ENCODE results near the gene BEGAIN. TPM values are rescaled to one million over a fixed set of nuclear protein-coding genes. Genes with fewer than 3 reads are reported as not detected.
"Not testable (repeated sequence)": the region's sequence is repeated elsewhere in the genome, so short reads cannot be mapped to it uniquely, and the experiment has no call there.

The BEGAIN gene
- total RNA-seq, 2 experiments from 2014 or later = 3.3 to 3.4 TPM

DNA sequence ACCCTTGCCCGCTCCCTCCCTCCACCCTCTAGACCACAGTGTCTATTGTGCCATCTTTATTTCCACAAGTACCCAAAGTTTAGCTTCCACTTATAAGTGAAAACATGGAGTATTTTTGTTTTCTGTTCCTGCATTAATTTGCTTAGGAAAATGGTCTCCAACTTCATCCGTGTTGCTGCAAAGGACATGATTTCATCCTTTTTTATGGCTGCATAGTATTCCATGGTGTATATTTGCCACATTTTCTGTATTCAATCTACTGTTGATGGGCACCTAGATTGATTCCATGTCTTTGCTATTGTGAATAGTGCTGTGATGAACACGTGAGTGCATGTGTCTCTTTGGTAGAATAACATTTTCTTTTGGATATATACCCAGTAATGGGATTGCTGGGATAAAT is 81.2 kb downstream of the BEGAIN start:
- intact Hi-C loops (cut with micrococcal nuclease) = not testable (repeated sequence)

DNA sequence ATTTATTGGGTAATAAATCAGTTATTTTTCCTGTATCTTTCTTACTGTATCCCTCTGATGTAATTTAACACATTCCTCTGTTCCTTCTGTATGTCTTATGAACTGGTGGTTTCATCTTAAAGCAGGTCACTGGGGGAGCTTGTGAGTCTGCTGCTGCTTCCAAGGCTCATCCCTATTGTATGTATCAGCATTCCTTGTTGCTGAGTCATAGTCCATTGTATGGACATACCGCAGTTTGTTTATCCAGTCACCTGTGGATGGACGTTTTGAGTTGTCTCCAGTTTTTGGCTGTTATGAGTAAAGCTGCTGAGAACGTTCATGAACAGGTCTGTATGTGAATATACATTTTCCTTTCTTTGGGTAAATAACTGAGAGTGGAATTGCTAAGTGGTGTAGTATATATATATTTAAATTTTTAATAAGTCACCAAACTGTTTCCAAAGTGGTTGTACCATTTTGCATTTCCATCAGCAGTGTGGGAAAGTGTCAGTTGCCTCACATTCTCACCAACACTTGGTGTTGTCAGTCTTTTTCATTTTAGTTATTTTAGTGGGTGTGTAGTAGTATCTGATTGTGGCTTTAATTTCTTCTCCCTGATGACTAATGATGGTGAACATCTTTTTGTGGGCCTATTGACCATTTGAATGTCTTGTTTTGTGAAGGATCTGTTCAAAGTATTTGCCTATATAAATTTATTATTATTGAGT is 82.7 kb downstream of the BEGAIN start:
- Mint-ChIP-seq H3K27ac (no peak overlapping the region), H3K4me1 (ENCODE audit: low read depth) (no peaks in the 10 kb centered on the region), H3K27me3 (no peaks in the 10 kb centered on the region), H3K4me3 (no peak overlapping the region), H3K9me3 (peaks cover 23% of the 10 kb centered on the region), H3K36me3 (peaks cover 6% of the 10 kb centered on the region)
- POLR2A ChIA-PET = no interaction called here
- CTCF ChIA-PET = no interaction called here
- DNase-seq = no peak
- intact Hi-C loops (cut with micrococcal nuclease) = no loop called here

More for the DNA sequence above, 81.2 kb downstream of the BEGAIN start:
- H3K4me1 Mint-ChIP-seq (ENCODE audit: low read depth); H3K36me3 Mint-ChIP-seq; H3K27me3 Mint-ChIP-seq; POLR2A ChIA-PET; CTCF ChIA-PET; H3K4me3 Mint-ChIP-seq; H3K27ac Mint-ChIP-seq; DNase-seq: not testable (repeated sequence)
- peaks cover 23% of the 10 kb centered on the region for H3K9me3 Mint-ChIP-seq

DNA sequence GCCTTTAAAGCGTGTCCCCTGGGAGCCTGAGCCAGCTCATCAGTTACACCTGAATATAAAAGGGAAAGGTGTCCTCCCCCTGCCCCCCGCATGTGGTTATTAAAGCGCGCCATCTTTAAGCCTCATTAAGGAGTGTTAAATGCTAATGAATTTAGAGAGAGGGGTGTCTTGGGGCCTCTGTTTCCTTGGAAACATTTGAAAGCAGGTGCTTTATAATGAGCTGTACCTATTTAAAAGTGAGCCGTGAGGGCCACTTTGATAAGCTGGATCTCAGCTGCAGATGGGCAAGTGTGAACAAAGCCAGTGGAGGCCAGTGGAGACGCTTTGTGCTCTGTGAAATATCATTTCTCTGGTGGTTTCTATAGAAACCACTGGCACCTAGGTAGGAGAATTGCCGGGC is 84.0 kb downstream of the BEGAIN start:
- CTCF ChIA-PET = interaction anchor here (1.8 kb wide), 1 partner anchor 143 kb away, joined by 3 read pairs; no protein-coding TSS in a partner anchor
- H3K4me3 Mint-ChIP-seq = no peak overlapping the region
- H3K4me1 Mint-ChIP-seq (ENCODE audit: low read depth) = no peaks in the 10 kb centered on the region

DNA sequence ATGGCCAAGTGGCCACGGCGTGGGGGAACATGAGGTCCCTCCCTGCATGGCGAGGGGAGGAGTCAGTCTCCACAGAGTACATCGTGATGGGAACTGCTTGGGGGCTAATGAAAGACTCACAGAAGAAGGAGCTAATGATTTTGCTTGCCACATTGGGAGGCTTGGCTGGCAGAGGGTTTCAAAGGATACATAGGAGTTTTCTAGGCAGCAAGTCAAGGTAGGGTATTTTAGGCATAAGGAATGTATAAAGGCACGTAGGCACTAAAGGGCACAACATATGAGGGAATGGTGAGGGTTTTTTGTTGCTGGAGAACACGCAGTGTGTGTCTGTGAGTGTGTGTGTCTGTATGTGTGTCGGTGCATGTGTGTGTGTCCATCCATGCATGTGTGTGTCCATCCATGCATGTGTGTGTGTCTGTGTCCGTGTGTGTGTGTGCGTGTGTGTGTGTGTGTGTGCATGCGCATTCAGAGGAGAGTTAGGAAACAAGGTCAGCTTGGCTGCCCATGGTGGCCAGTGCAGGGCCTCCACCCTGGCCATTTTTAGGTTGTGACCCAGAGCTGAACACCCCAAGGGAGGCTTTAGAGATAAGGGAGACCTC is 84.5 kb downstream of the BEGAIN start:
- peaks cover 23% of the 10 kb centered on the region for H3K9me3 Mint-ChIP-seq
- no peak overlapping the region for H3K4me3 Mint-ChIP-seq
- intact Hi-C loops (cut with micrococcal nuclease) = no loop called here
- H3K27ac Mint-ChIP-seq = no peak overlapping the region
- ChIA-PET POLR2A (no interaction called here), CTCF (interaction anchor here (1.8 kb wide), 1 partner anchor 143 kb away, joined by 3 read pairs; no protein-coding TSS in a partner anchor)
- no peak for DNase-seq
- no peaks in the 10 kb centered on the region for H3K27me3 Mint-ChIP-seq
- H3K4me1 Mint-ChIP-seq (ENCODE audit: low read depth) = no peaks in the 10 kb centered on the region
- peaks cover 6% of the 10 kb centered on the region for H3K36me3 Mint-ChIP-seq

More for the DNA sequence above, 84.0 kb downstream of the BEGAIN start:
- POLR2A ChIA-PET = no interaction called here
- Mint-ChIP-seq H3K36me3 (peaks cover 6% of the 10 kb centered on the region), H3K27ac (no peak overlapping the region), H3K27me3 (no peaks in the 10 kb centered on the region), H3K9me3 (peaks cover 23% of the 10 kb centered on the region)
- DNase-seq = no peak
- intact Hi-C loops (cut with micrococcal nuclease) = no loop called here

DNA sequence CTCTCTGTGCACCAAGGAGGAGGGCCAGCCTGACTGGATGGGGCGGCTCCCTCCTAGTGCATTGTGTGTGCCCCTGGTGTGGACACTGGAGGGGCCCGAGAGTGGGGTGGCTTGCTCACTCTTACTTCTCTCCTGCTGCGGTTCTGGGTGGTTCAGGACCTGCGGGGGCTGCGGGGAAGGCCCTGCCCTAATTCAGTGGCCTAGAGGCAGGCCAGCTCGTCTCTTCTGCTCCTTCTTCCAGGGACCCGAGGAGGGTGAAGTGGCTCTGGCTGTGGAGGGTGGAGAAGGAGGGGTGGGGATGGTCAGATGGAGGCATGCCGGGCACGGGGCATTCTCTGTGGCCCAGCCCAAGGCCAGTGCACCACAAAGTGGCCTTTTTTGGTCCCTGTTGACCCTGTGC is 87.1 kb downstream of the BEGAIN start:
- no peak overlapping the region for H3K27ac Mint-ChIP-seq
- peaks cover 11% of the 10 kb centered on the region for H3K9me3 Mint-ChIP-seq
- ChIA-PET POLR2A (no interaction called here), CTCF (no interaction called here)
- no peaks in the 10 kb centered on the region for H3K4me1 Mint-ChIP-seq (ENCODE audit: low read depth)
- peaks cover 8% of the 10 kb centered on the region for H3K36me3 Mint-ChIP-seq
- intact Hi-C loops (cut with micrococcal nuclease) = no loop called here
- H3K27me3 Mint-ChIP-seq = no peaks in the 10 kb centered on the region
- H3K4me3 Mint-ChIP-seq = no peak overlapping the region
- no peak for DNase-seq

DNA sequence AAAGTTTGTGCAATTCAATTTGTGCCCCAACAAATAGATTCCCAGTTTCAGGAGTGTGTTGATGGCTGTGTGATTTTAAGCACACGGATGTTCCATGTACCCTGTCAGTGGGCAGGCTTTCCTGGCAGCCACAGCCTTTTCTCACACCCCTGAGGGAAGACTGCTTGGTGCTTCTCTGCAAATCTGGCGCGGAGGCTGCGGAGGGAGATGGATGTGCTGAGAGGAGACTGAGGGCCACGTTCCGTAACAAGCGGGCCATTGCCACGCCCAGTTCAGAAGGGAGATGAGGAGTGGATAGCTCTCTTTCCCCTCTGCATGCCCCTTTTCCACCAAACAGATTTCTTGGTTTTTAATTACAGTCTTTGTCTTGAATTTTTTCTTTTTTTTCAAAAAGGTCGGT is 89.1 kb downstream of the BEGAIN start:
- no peaks in the 10 kb centered on the region for H3K27me3 Mint-ChIP-seq
- no peak overlapping the region for H3K27ac Mint-ChIP-seq
- POLR2A ChIA-PET = no interaction called here
- H3K4me3 Mint-ChIP-seq = no peak overlapping the region
- intact Hi-C loops (cut with micrococcal nuclease) = no loop called here
- no peaks in the 10 kb centered on the region for H3K4me1 Mint-ChIP-seq (ENCODE audit: low read depth)
- peaks cover 2% of the 10 kb centered on the region for H3K36me3 Mint-ChIP-seq
- no peaks in the 10 kb centered on the region for H3K9me3 Mint-ChIP-seq
- DNase-seq = no peak
- CTCF ChIA-PET = no interaction called here

DNA sequence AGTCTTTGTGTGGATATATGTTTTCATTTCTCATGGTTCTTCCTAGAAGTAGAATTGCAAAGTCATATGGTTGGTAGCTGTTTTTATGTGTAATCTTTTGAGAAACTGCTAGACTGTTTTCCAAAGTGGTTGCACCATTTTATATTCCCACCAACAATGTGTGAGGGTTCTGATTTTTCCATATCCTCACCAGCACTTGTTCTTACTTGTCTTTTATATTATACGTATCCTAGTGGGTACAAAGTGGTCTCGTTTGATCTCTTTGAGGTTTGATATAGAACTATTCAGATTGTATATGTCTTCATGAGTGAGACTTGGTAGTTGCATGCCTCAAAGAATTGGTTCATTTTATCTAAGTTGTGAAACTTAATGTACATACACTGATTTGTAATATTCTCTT is 91.3 kb downstream of the BEGAIN start:
- no peak overlapping the region for H3K27ac Mint-ChIP-seq
- no peaks in the 10 kb centered on the region for H3K27me3 Mint-ChIP-seq
- peaks cover 2% of the 10 kb centered on the region for H3K36me3 Mint-ChIP-seq
- DNase-seq = no peak
- H3K4me1 Mint-ChIP-seq (ENCODE audit: low read depth) = no peaks in the 10 kb centered on the region
- CTCF ChIA-PET = interaction anchor here (1.2 kb wide), 1 partner anchor 111 kb away, joined by 5 read pairs; no protein-coding TSS in a partner anchor
- no peak overlapping the region for H3K4me3 Mint-ChIP-seq
- intact Hi-C loops (cut with micrococcal nuclease) = no loop called here
- POLR2A ChIA-PET = no interaction called here
- no peaks in the 10 kb centered on the region for H3K9me3 Mint-ChIP-seq

DNA sequence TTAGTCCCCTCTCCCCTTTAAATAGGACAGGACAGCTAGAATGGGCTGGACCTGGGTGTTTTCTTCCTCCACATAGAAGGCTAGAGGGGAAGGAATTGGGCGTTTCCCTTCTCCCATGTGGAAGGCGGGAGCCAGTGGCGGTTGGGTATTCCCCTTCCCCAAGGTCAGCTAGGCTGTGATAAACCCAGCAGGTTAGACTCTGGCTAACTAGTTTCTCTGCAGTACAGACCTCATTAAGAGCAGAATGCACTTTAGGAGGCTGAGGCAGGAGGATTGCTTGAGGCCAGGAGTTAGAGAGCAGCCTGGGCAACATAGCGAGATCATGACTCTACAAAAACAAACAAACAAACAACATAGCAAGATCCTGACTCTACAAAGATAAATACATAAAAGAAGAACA is 92.6 kb downstream of the BEGAIN start:
- peaks cover 2% of the 10 kb centered on the region for H3K36me3 Mint-ChIP-seq
- intact Hi-C loops (cut with micrococcal nuclease) = no loop called here
- H3K27me3 Mint-ChIP-seq = no peaks in the 10 kb centered on the region
- H3K9me3 Mint-ChIP-seq = no peaks in the 10 kb centered on the region
- ChIA-PET POLR2A (no interaction called here), CTCF (interaction anchor here (0.6 to 1.3 kb wide), 2 partner anchors 24 to 151 kb away, joined by 3 read pairs; no protein-coding TSS in a partner anchor)
- DNase-seq = no peak
- no peaks in the 10 kb centered on the region for H3K4me1 Mint-ChIP-seq (ENCODE audit: low read depth)
- no peak overlapping the region for H3K4me3 Mint-ChIP-seq
- no peak overlapping the region for H3K27ac Mint-ChIP-seq

DNA sequence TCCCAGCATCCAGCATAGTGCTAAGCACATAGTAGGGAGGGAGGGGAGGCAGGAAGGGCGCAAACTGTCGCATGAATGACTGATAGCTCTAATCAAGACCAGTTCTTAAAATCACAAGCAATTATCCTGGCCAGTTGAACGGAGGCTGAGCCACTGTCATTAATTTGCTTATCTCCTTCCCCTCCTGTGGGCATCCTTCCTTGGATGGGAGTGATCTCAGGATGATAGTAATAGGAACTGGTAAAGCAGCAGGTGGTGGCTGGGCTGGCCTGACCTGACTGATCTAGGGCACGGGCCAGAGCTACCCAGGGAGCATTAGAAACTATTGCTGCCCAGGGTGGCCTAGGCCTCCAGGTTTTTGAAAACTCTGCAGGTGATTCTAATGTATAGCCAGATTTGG is 97.0 kb downstream of the BEGAIN start:
- H3K27me3 Mint-ChIP-seq = no peaks in the 10 kb centered on the region
- intact Hi-C loops (cut with micrococcal nuclease) = no loop called here
- DNase-seq = no peak

DNA sequence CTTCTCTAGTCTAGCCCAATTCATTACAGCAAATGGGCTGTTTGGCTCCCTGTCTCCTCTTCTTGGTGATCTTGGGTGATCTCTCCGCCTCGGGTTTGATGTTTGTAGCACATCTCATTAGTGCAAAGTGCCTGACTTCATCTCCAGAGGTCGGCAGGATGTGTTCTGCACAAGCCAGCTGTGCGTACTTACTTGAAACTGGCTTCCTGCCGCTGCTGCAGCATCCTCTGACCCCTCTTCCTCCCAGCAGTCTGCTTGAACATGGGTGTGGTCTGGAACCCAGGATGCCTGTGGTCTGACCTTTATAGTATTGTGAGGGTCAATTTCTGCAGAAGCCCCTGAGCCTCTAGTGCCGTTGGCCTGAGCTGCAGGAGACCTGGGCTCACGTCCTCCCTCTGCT is 99.2 kb downstream of the BEGAIN start:
- ChIA-PET CTCF (no interaction called here), POLR2A (no interaction called here)
- peaks cover 16% of the 10 kb centered on the region for H3K4me1 Mint-ChIP-seq (ENCODE audit: low read depth)
- H3K27ac Mint-ChIP-seq = no peak overlapping the region
- H3K27me3 Mint-ChIP-seq = no peaks in the 10 kb centered on the region
- H3K4me3 Mint-ChIP-seq = no peak overlapping the region
- DNase-seq = no peak
- intact Hi-C loops (cut with micrococcal nuclease) = no loop called here
- H3K36me3 Mint-ChIP-seq = peaks cover 21% of the 10 kb centered on the region
- H3K9me3 Mint-ChIP-seq = no peaks in the 10 kb centered on the region

More for the DNA sequence above, 97.0 kb downstream of the BEGAIN start:
- Mint-ChIP-seq H3K9me3 (no peaks in the 10 kb centered on the region), H3K36me3 (peaks cover 10% of the 10 kb centered on the region), H3K4me3 (no peak overlapping the region), H3K27ac (no peak overlapping the region), H3K4me1 (ENCODE audit: low read depth) (peaks cover 15% of the 10 kb centered on the region)
- POLR2A ChIA-PET = no interaction called here
- CTCF ChIA-PET = no interaction called here

DNA sequence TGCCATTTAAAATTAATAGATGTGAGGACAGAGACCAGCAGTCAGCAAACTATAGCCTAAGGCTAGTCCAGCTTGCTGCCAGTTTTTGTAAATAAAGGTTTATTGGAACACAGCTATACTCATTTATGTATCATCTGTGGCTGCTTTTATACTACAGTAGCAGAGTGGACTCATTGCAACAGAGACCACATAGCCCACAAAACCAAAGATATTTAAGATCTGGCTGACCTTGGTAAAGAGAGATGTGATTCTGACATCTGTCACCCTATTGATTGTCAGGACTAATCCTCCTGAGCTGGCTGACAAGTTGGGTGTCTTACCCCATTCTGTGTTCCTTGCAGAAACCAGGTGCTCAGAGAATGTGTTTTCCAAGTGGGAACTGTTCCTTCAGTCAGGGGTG is 99.9 kb downstream of the BEGAIN start:
- DNase-seq = no peak
- CTCF ChIA-PET = no interaction called here

More for the DNA sequence above, 99.9 kb downstream of the BEGAIN start:
- POLR2A ChIA-PET = no interaction called here
- H3K27ac Mint-ChIP-seq = no peak overlapping the region
- no peak overlapping the region for H3K4me3 Mint-ChIP-seq
- peaks cover 21% of the 10 kb centered on the region for H3K36me3 Mint-ChIP-seq
- no peaks in the 10 kb centered on the region for H3K27me3 Mint-ChIP-seq
- H3K9me3 Mint-ChIP-seq = no peaks in the 10 kb centered on the region
- peaks cover 16% of the 10 kb centered on the region for H3K4me1 Mint-ChIP-seq (ENCODE audit: low read depth)
- intact Hi-C loops (cut with micrococcal nuclease) = no loop called here

Data from activated CD4-positive, alpha-beta memory T cell treated with anti-CD3 and anti-CD28 coated beads for 36 hours (primary cell).